IPS-15b (cell line): Measurements from ENCODE around the gene FBXO9.
A peak's percentile ranks its signal among the peaks of the same experiment; 100 is the strongest.
"Not testable (repeated sequence)": the region's sequence is repeated elsewhere in the genome, so short reads cannot be mapped to it uniquely, and the experiment has no call there.

ENCODE experiments used
- H3K27me3 ChIP-seq: one replicate; pipeline ENCODE4 v1.6.1; 2013; ENCODE audit warnings: low read length; ENCODE audit not compliant: control insufficient read depth, insufficient read depth
- H3K36me3 ChIP-seq: one replicate; pipeline ENCODE4 v1.6.1; 2013; ENCODE audit warnings: low read length; ENCODE audit not compliant: control insufficient read depth, insufficient read depth
- H3K4me1 ChIP-seq: one replicate; pipeline ENCODE4 v1.6.1; 2013; ENCODE audit warnings: mild to moderate bottlenecking, low read length; ENCODE audit not compliant: control insufficient read depth, insufficient read depth
- H3K4me3 ChIP-seq: one replicate; pipeline ENCODE4 v1.5.1; 2013; ENCODE audit warnings: low read depth, low read length
- H3K9ac ChIP-seq: one replicate; pipeline ENCODE4 v1.6.1; 2013; ENCODE audit warnings: low read depth, mild to moderate bottlenecking, low read length
- H3K9me3 ChIP-seq: one replicate; pipeline ENCODE4 v1.6.1; 2013; ENCODE audit warnings: mild to moderate bottlenecking, low read length; ENCODE audit not compliant: control insufficient read depth, insufficient read depth

Gene FBXO9

DNA sequence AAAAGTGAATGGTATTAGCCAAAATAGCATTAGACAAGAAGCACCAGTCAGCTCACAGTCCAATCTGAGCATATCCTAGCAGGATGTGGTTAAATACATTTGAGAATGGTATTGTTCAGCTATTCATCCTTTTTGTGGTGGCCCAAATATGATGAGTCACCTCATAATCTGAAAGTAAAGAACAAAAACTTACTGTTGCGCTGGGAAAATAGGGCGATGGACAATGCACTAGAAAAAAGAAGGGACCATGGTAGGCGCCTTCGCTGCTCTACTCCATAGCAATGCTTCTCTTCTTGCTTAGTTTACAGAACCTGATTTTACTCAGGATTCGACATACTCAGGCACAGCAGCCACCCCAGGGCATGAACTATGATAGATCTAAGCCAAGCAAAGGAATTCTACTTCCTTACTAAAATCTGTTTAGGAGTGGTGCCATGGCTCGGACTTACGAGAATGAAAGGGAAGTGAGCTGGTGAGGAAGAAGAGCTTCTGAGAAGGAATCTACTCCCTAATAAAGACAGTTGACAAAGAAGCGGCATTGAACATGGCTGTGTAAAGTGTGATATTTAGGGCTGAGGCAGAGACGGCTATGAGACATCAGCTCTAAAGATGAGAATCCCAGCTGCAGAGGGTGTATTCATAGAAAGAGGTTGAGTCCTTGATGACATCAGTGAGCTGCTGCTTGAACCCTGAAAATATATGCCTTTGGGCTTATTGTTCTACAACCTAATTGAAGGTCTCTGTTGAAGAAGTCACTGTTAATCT lies 16.6 kb upstream of the FBXO9 start:
- Histone ChIP-seq H3K9ac (no peak overlapping the region), H3K36me3 (no peaks in the 10 kb centered on the region), H3K27me3 (no peaks in the 10 kb centered on the region), H3K4me3 (no peak overlapping the region), H3K4me1 (peaks cover 7% of the 10 kb centered on the region), H3K9me3 (no peaks in the 10 kb centered on the region)

DNA sequence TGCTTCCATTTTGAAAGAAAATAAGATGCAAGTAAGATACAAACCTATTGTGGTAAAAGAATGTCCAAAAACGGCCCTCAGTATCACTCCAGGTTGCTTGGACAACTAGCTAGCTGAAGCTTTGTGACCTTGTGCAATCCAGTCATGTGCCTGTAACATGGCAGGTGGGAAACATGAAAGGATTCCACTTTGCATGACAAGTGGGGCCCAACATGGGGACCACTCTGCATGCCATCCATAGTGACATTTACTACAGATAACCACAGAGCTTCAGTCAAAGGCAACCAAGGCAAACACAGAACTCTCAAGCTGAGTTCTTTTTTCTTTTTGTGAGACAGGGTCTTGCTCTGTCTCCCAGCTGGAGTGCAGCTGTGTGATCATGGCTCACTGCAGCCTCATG lies 15.8 kb upstream of the FBXO9 start:
- Histone ChIP-seq H3K27me3 (no peaks in the 10 kb centered on the region), H3K9ac (no peak overlapping the region), H3K9me3 (no peaks in the 10 kb centered on the region), H3K4me1 (peaks cover 1% of the 10 kb centered on the region), H3K36me3 (no peaks in the 10 kb centered on the region), H3K4me3 (no peak overlapping the region)

- H3K9ac ChIP-seq, H3K9me3 ChIP-seq, H3K27me3 ChIP-seq, H3K4me1 ChIP-seq, H3K36me3 ChIP-seq, H3K4me3 ChIP-seq: not testable (repeated sequence)
Measured at GRCh38 chr6:53052152-53052551, 13.1 kb upstream of the FBXO9 start.

DNA sequence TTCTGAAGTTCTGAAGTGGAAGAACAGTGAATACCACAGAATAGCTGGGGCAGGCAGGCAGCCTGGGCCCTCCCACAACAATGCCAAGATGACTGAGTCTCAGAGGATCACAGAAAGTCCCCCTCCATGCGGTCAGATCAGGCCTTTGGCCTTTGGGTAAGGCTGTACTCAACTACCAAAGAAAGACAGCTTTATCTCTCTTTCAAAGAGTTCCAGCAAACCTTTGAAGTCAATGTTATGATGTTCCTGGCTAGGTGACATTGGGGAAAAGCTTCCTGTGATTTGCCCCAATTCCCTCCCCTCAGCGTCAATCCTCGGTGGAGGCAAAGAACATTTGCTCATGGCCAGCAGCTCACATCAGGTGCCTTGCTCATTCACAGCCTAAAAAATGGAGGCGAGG lies 10.7 kb upstream of the FBXO9 start:
- Histone ChIP-seq H3K36me3 (no peaks in the 10 kb centered on the region), H3K4me1 (no peaks in the 10 kb centered on the region), H3K27me3 (no peaks in the 10 kb centered on the region), H3K9me3 (no peaks in the 10 kb centered on the region), H3K9ac (no peak overlapping the region), H3K4me3 (no peak overlapping the region)

GRCh38 chr6:53055873-53056272 lies 9.3 kb upstream of the FBXO9 start:
- H3K9ac ChIP-seq: no peak overlapping the region
- no peaks in the 10 kb centered on the region for H3K27me3 ChIP-seq
- no peaks in the 10 kb centered on the region for H3K4me1 ChIP-seq
- H3K36me3 ChIP-seq: no peaks in the 10 kb centered on the region
- H3K9me3 ChIP-seq: no peaks in the 10 kb centered on the region
- no peak overlapping the region for H3K4me3 ChIP-seq

GRCh38 chr6:53056273-53056672 lies 8.9 kb upstream of the FBXO9 start:
- Histone ChIP-seq H3K4me3 (no peak overlapping the region), H3K36me3 (no peaks in the 10 kb centered on the region), H3K27me3 (no peaks in the 10 kb centered on the region), H3K9ac (no peak overlapping the region), H3K9me3 (no peaks in the 10 kb centered on the region), H3K4me1 (no peaks in the 10 kb centered on the region)

- Histone ChIP-seq H3K9me3 (no peaks in the 10 kb centered on the region), H3K36me3 (no peaks in the 10 kb centered on the region), H3K4me3 (no peak overlapping the region)
Measured at GRCh38 chr6:53058388-53059195, 6.6 kb upstream of the FBXO9 start.

DNA sequence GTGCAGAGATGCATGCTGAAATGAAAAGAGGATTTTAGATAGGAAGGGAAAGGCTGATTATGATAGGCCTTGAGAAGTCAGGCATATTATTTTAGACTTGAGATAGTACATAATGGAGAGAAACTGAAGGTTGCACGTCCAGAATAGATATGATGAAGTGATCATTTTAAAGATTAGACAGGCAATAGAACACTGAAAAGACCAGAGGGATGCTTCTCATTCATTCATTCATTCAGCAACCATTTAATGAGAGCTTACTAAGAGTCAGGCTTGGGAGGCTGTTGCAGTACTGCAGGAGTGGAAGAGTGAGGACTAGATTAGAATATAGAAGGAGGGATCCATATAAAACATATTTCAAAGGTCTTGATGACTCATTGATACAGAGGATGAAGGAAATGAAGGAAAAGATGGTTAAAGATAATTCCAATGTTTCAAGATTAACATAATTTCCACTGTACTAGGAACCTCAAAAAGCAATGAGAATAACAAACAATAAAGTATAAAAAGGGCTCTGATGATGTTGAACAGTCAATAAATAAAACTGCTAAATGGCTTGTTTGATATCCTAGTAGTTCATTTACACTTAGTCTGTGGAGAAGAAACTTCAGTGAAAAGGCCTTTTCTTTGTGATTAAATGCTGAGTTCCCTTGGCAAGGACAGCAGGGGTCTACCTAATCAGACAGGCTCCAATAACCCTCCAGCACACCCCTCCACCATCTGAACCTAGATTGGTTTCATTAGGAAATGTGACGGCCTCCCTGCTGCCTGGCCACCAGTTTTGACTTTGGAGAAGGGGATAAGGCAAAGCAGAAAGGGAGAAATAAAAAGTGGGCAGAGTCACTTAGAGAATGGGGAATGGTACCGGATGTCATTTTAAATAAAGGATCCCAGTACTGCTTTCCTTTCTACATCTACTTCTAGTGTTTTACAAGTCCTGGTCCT lies 5.3 kb upstream of the FBXO9 start:
- Histone ChIP-seq H3K27me3 (no peaks in the 10 kb centered on the region), H3K4me1 (peaks cover 4% of the 10 kb centered on the region), H3K9ac (no peak overlapping the region), H3K36me3 (no peaks in the 10 kb centered on the region), H3K9me3 (no peaks in the 10 kb centered on the region), H3K4me3 (peak overlapping the region; percentile 81)

More at GRCh38 chr6:53058388-53059195, 6.6 kb upstream of the FBXO9 start:
- H3K4me1 ChIP-seq: peaks cover 4% of the 10 kb centered on the region
- no peaks in the 10 kb centered on the region for H3K27me3 ChIP-seq
- no peak overlapping the region for H3K9ac ChIP-seq

DNA sequence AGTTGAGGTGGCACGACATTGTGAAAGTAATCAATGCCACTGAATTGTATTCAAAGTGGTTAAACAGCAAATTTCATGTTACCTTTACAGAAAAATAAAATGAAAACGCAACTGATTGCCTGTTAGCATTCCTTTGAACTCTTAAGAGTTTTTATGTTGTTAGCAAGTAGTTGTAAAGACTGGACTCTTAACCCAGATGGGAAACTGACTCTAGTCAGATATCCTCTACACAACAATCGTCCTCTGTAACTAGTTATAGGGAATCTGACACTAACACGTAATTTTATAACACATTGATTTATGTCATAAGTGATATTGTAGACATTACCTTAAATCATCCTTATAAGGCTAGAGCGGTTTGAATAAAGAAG lies 3.0 kb upstream of the FBXO9 start:
- no peaks in the 10 kb centered on the region for H3K27me3 ChIP-seq
- H3K4me3 ChIP-seq: peak overlapping the region; percentile 81
- H3K9me3 ChIP-seq: no peaks in the 10 kb centered on the region
- no peaks in the 10 kb centered on the region for H3K36me3 ChIP-seq
- peaks cover 9% of the 10 kb centered on the region for H3K4me1 ChIP-seq
- peak overlapping the region; percentile 41 for H3K9ac ChIP-seq

DNA sequence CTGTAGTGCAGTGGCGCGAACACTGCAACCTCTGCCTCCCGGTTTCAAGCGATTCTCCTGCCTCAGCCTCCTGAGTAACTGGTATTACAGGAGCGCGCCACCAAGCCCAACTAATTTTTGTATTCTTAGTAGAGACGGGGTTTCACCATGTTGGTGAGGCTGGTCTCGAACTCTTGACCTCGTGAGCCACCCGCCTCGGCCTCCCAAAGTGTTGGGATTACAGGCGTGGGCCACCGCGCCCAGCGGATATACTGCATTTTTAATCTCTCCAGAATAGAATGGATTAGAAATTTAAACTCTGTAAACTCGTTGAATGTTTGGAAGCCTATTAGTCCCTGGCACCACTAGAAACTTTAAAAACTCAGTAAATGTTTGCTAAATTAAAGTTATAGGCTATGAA lies 949 bp upstream of the FBXO9 start:
- H3K9me3 ChIP-seq: not testable (repeated sequence)

GRCh38 chr6:53064726-53065265 lies 408 bp upstream of the FBXO9 start:
- H3K27me3 ChIP-seq: no peaks in the 10 kb centered on the region
- H3K9ac ChIP-seq: peak overlapping the region; percentile 77
- H3K36me3 ChIP-seq: no peaks in the 10 kb centered on the region
- H3K9me3 ChIP-seq: no peaks in the 10 kb centered on the region
- H3K4me3 ChIP-seq: peak overlapping the region; percentile 97
- H3K4me1 ChIP-seq: peaks cover 9% of the 10 kb centered on the region

More for the DNA sequence above, 949 bp upstream of the FBXO9 start:
- not testable (repeated sequence) for H3K4me1 ChIP-seq, H3K36me3 ChIP-seq, H3K27me3 ChIP-seq, H3K9ac ChIP-seq
- H3K4me3 ChIP-seq: peak overlapping the region; percentile 97
